Testis (tissue), 2 donors: ENCODE data around the gene EFNA1.

Source experiments
- CTCF ChIP-seq, 3 experiments: fragments of 450-650 bp in 2 of 3; fragments of 200-600 bp in 1 of 3; sonication (generic) in 1 of 3; IDR thresholded peaks; one replicate each; pipeline ENCODE4 v1.5.1; 2016 to 2019; ENCODE audit warnings: antibody characterized with exemption in 3 of 3, mild to moderate bottlenecking in 2 of 3, moderate library complexity in 1 of 3
- POLR2A ChIP-seq: fragments of 450-650 bp; IDR thresholded peaks from one replicate; pipeline ENCODE4 v1.6.1; 2017; ENCODE audit warnings: antibody characterized with exemption, mild to moderate bottlenecking, moderate library complexity

DNA sequence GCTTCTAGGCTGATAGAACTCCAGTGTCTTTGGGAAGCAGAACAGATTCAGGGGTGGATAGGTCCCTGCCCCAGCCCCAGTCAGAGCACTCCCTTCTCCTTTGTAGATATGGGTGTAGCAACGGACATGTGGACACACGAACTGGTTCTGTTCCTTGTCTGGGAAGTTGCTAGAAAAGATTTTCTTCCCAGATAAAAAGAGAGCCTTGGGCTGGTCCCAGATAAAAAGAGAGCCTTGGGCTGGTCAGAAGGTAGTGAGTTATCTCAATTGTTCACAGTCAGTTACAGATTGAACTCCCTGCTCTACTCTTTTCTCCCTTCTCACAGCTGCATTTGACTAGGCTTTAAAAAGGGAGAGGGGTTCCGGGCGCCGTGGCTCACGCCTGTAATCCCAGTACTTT, 7.4 kb upstream of the EFNA1 start:
- TF ChIP-seq CTCF (IDR thresholded peaks at IDR 0.05) (no peak), POLR2A (no peak)
